Measurements from ENCODE around the gene ASIC4.

Gene ASIC4

GRCh38 chr2:219553463-219553963, 39.2 kb downstream of the ASIC4 start:
- TF ChIP-seq REST (IDR thresholded peaks at IDR 0.05; ENCODE audit: low read depth) (no peak), CEBPB (IDR thresholded peaks at IDR 0.05) (no peak), CREB1 (IDR thresholded peaks at IDR 0.05; ENCODE audit: low read depth) (no peak), USF1 (IDR thresholded peaks at IDR 0.05) (no peak)

- TF ChIP-seq TAF1 (IDR thresholded peaks at IDR 0.05; ENCODE audit: low read depth) (no peak), CREB1 (IDR thresholded peaks at IDR 0.05; ENCODE audit: low read depth) (no peak), ZBTB7A (IDR thresholded peaks at IDR 0.05; ENCODE audit: low read depth) (no peak), EGR1 (IDR thresholded peaks at IDR 0.05) (no peak), NFIC (IDR thresholded peaks at IDR 0.05) (no peak), MAX (IDR thresholded peaks at IDR 0.05) (no peak)
Observed at GRCh38 chr2:219554350-219554749, 40.1 kb downstream of the ASIC4 start.

- TF ChIP-seq FOXM1 (IDR thresholded peaks at IDR 0.05; ENCODE audit: borderline replicate concordance, low read depth) = no peak
- TF ChIP-seq CREB1 (IDR thresholded peaks at IDR 0.05; ENCODE audit: low read depth) = no peak
- TF ChIP-seq MAX (IDR thresholded peaks at IDR 0.05) = no peak
- TF ChIP-seq TAF1 (IDR thresholded peaks at IDR 0.05; ENCODE audit: low read depth) = no peak
- no peak for TF ChIP-seq CEBPB (IDR thresholded peaks at IDR 0.05)
- TF ChIP-seq TCF12 (IDR thresholded peaks at IDR 0.05; ENCODE audit: low read depth) = no peak
- no peak for TF ChIP-seq EGR1 (IDR thresholded peaks at IDR 0.05)
- no peak for TF ChIP-seq REST (IDR thresholded peaks at IDR 0.05; ENCODE audit: low read depth)
- no peak for TF ChIP-seq YY1 (IDR thresholded peaks at IDR 0.05; ENCODE audit: low read depth)
- no peak for TF ChIP-seq RAD21 (IDR thresholded peaks at IDR 0.05; ENCODE audit: low read depth)
- TF ChIP-seq EP300 (IDR thresholded peaks at IDR 0.05; ENCODE audit: borderline replicate concordance) = no peak
- TF ChIP-seq ZBTB7A (IDR thresholded peaks at IDR 0.05; ENCODE audit: low read depth) = no peak
Observed at GRCh38 chr2:219555956-219556355, 41.7 kb downstream of the ASIC4 start.

GRCh38 chr2:219556413-219556812, 42.1 kb downstream of the ASIC4 start:
- no peak for TF ChIP-seq MAX (IDR thresholded peaks at IDR 0.05)
- TF ChIP-seq TEAD4 (IDR thresholded peaks at IDR 0.05) = no peak
- no peak for TF ChIP-seq EP300 (IDR thresholded peaks at IDR 0.05; ENCODE audit: borderline replicate concordance)
- TF ChIP-seq FOXM1 (IDR thresholded peaks at IDR 0.05; ENCODE audit: borderline replicate concordance, low read depth) = no peak

- no peak for TF ChIP-seq NFIC (IDR thresholded peaks at IDR 0.05)
- TF ChIP-seq EGR1 (IDR thresholded peaks at IDR 0.05) = no peak
- TF ChIP-seq RAD21 (IDR thresholded peaks at IDR 0.05; ENCODE audit: low read depth) = no peak
- TF ChIP-seq USF1 (IDR thresholded peaks at IDR 0.05) = no peak
- no peak for TF ChIP-seq CREB1 (IDR thresholded peaks at IDR 0.05; ENCODE audit: low read depth)
Observed at GRCh38 chr2:219557320-219557719, 43.0 kb downstream of the ASIC4 start.

- TF ChIP-seq TCF12 (IDR thresholded peaks at IDR 0.05; ENCODE audit: low read depth) = no peak
Observed at GRCh38 chr2:219557791-219558785, 43.8 kb downstream of the ASIC4 start.
